Cerebellar nuclear complex (tissue), 1 donor: ENCODE results near the gene KCNK18.
"Not testable (repeated sequence)": the region's sequence is repeated elsewhere in the genome, so short reads cannot be mapped to it uniquely, and the experiment has no call there.

Experiments used
- DNase-seq, 2 experiments: peaks; one replicate each; lab custom pipeline; 2025; lab: John Stamatoyannopoulos, UW

KCNK18 gene

DNA sequence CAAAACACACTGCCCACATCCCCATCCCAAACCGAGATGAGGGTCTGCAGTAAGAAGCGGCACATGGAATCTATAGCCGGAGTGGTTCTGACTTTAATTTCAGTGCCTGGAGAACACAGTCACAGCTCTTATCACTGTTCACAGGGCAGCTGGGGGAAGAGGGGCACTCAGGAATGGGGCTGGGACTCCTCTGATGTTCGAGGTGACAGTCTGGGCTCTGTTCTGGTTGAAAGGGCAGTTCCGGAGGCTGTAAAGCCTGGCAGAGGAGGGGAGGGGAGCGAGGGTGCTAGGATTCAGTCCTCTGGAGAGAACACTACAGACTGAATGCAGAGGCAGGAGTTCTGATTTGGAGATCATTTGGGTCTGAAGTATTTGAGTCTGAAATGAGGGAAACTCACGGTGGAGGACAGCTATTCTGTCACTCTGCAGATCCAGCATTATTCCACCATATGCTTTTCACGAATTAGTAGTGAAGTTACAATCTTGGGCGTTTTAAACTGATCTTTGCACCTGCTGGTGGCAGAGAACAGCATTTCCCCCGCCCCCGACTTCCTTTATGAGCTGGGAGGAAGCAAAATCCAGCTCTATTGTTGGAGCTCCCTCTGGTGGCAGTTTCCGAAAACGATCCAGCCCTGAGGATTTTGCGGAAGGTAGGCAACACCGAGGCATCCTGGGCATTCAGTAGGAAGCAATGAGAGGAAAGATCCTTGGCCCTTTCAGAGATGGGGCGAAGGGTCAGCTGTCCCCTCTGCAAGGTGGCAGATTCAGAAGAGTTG lies 22.7 kb upstream of the KCNK18 start:
- peak in 1 of 2 experiments; percentile 65 for DNase-seq

DNA sequence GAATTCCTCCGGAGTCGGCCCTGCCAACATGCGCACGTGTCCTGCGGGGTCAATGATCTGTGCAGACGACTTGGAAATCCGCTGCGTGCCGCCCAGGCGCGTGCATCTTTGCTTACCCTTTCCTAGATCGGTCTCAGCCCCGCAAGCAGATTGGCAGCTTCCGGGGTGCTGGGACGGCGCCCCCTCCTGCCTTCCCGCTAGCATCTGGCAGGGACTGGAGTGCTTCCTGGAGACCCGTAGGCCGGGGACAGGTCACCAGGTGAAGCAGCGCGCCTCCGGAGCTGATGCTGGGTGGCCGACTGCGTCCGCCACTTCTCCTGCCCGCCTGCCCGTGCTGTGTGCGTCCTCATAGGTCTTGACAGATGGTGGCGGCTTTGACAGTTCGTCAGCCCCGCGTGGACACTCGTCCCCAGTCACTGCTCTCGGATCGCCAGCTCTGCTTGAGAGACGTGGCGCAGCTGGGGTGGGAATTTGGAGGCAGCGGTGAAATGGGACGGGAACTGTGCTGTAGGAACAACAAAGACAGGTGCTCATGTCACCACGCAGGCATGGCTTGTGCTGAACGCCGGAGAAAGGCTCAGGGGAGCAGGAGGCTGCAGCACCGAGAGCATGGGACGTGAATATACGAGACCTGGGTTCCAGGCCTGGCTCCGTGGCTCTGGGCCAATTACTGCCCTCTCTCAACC lies 21.9 kb upstream of the KCNK18 start:
- no peak for DNase-seq

DNA sequence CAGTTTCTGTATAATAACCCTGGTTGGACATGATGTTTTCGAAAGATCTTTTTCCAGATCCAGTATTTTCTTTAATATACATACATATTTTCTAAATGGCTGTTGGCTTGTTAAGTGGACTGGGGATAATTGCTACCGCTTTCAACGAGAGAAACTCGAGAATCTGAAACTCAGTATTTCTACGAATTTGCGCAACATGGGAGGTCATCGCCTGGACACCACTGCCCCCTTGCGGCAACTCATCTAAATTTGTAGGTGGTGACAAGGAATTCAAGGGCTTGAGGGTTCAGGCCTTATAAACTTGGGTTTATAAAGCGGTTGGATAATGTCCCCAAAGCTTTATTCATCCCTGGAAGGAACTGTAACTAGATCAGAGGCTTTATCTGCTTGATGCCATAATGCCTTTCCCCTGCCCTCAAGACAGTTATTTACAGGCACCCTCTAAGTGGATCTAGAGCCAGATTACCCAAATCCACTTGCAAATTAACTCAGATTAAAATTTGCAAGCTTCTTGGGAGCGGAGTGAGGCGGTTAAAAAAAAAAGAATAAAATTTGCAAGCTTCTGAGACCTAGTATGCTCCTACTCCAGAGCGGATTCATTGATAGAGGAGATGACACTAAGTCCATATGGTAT lies 21.3 kb upstream of the KCNK18 start:
- peak in 1 of 2 experiments; percentile 34 for DNase-seq

DNA sequence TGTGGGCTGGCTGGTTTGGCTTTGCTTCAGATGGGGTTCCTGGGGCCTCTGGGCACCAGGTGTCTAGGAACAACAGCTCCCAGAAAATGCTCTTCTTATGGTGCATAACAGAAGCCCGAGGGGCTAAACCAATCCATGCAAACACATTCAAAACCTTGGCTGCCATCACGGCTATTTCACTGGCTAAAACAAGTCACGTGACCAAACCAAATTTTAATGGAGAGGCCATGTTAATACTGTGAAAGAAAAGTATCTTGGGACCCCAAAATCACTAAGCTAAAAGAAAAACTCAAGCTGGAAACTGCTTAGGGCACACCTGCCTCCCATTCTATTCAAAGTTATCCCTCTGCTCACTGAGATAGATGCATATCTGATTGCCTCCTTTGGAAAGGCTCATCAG lies 19.1 kb upstream of the KCNK18 start:
- DNase-seq, result no peak

DNA sequence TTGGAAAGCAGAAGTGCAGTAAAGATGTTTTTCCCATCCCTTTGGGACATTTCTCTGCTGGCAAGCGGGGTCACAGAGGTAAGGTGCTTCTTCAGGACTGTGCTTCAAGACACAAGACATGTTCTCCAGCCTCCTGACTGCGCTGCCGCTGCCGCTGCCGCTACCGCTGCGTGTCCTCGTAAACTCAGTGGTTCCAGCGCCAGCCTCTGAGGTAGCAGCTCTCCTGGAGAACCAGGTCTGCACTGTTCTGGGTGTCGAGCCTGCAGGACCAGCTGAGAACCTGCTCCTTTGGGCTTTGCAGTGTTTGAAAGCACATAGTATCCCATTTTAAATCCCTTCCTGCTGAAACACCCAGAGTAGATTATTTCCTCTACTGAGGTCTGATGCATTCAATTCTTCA lies 13.0 kb upstream of the KCNK18 start:
- DNase-seq, result no peak

DNA sequence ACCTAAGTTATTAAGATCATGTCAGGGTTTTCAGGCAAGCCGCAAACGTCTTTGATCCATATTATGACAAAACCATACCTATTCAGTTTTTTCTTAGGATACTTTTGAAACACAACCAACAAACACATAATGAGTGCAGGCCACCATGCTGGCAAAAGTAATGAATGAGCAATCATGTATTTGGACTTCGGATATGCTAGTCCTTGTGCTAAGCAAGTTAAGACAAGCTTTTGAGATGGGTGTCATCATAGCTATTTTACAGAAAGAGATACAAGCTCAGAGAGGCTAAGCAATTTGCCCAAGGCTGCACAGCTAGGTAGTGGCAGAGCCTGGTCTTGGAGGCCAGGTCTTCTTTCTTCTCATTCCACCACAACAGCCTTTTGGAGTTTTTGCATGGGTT lies 12.5 kb upstream of the KCNK18 start:
- DNase-seq, result no peak

DNA sequence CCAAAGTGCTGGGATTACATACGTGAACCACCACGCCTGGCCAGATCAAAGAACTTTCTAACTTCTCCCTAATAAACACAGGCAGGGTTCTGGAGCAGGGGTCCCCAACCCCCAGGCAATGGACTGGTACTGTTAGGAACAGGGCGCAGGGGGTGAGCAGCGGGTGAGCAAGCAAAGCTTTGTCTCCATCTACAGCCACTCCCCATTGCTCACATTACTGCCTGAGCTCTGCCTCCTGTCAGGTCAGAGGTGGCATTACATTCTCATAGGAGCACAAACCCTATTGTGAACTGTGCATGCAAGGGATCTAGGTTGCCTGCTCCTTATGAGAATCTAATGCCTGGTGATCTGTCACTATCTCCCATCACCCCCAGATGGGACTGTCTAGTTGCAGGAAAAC lies 11.5 kb upstream of the KCNK18 start:
- not testable (repeated sequence) for DNase-seq

DNA sequence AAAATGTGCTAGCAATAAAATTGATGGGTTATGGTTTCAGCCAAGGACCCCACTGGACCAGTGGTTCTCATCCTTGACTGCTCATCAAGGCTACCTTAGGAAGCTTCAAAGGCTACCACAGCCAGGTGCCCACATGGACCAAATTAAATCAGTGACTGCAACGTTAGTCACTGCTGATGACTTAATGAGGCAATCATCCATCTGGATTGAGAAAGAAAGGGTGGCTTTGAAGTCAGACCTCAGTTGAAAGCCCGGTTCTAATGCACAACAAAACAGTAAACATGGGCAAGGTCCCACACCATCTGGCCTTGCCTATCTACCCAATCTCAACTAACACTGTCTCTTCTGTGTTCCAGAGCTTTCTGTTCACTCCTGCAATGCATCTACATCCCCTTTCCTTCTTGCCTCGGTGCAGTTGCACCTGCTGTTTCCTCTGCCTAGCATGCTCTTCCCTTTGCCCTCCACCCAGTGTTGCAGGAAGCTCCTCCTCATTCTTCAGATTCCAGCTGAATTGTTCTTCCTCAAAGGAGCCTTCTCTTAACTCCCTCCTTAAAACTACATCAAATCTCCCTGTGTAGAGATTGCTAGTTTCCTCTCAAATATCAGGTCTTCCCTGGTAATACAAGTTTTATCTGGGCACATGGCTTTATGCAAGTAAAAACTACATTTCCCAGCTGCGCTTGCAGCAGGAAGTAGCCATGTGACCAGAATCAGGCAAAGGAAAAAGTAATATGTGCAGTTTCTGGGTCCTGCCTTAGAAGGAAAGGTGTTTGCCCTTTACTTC lies 10.3 kb upstream of the KCNK18 start:
- no peak for DNase-seq

DNA sequence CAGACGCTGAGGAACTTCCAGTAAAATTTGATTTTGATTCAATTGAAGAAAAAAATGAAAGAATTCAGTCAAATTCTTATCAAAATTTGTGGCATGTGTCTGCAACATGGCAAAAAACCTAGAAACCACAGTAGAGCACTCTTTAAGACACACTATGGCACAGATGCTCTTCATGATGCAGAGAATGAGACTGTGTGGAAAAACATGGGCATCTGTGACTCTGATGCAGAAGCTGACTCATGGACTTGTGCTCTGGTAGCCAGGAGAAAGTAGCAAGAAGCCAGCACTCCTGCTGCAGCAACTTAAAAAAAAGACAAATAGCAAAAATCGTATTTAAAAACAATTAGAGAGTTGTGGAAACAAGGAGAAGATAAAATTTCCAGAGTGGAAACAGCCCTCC lies 8.9 kb upstream of the KCNK18 start:
- no peak for DNase-seq

DNA sequence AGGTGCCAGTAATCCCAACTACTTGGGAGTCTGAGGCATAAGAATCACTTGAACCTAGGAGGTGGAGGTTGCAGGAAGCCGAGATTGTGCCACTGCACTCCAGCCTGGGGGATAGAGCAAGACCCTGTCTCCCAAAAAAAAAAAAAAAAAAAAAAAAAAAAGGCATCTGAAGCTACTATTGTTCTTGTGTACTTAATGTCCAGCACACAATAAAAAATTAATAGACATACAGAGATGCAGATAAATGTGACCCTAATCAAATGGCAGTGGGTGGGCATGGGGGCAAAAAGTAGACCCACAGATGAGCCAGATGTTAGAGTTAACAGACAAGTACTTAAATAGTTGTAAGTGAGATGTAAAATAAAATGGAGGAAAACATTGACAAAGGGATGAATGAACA lies 7.7 kb upstream of the KCNK18 start:
- DNase-seq, result no peak

DNA sequence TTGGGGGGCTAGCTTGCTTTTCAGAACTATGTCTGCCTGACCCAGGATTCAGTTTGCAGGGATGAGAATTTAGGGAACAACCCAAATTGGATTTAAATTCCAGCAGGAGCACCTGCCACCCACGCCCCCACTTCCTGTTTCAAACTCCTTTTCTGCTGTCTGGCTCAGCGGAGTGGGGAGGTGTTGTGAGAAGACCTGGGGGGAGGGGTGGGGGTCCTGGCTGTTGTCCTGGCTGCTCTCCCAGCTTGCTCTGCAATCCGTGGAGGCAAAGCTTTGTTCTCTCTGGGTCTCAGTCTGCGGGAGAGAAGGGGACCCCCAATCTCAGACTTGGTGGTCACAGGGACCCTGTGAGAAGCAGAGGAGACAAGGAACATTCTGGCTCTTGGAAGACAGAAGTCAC lies 799 bp downstream of the KCNK18 start:
- no peak for DNase-seq

DNA sequence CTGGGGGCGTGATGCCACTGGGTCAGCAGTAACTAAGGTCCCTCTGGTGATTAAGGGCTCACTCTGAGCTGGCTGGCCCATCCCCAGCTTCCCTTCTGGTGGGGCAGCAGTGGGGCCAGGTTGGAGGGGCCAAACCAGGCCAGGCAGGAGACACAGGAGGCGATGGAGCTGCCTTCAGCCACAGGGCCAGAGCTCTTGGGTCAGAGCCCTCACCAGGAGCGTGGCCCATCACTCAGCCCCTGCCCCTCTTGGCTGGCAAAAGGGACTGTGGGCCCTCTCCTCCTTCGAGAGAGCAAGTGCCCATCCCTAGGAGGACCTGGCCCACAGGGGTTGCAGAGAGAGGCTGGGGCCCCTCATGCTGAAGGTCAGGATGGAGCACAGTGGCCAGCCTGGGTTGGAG lies 4.5 kb downstream of the KCNK18 start:
- DNase-seq, result no peak

DNA sequence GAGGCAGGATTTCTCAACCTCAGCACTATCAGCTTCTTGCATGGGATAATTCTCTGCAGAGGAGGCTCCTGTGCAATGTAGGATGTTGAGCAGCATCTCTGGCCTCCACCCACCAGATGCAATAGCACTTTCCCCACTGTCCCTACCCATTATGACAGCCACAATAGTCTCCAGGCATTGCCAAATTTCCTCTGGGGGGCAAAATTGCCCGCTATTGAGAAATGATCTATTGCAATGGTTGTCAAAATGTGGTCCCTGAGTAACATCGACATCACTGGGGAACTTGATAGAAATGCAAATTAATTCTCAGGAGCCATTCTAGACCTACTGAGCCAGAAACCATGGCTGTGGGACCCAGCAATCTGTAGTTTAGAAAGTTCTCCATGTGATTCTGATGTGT lies 7.0 kb downstream of the KCNK18 start:
- DNase-seq, result no peak

DNA sequence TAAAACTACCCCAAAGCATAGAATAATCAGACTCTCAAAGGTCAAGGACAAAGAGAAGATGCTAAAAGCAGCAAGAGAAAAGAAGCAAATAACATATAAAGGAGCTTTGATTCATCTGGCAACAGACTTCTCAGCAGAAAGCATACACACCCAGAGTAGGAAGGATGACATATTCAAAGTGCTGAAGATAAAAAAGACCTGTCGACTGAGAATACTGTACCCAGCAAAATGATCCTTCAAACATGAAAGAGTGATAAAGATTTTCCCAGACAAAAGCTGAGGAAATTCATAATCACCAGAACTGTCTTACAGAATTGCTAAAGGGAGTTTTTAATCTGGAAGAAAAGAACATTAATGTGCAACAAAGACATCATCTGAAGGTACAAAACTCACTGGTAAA lies 14.9 kb downstream of the KCNK18 start:
- no peak for DNase-seq

DNA sequence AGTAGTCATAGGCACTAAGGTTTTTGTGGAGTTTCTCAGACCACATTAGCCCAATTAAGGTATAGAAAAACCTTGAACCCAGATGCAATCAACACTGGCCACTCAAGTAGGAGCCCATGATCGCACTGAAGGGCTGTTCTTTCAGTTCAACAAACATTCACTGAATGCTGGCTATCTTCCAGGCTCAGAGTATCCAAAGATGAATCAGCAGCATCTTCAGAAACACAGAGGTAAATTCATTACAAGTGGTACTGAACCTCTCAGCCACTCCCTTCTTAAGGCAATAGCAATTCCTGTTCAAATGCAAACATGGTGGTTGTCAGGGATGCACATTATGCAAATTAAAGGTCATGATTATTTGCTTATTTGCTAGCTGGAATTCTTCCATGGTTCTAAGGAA lies 17.1 kb downstream of the KCNK18 start:
- no peak for DNase-seq

DNA sequence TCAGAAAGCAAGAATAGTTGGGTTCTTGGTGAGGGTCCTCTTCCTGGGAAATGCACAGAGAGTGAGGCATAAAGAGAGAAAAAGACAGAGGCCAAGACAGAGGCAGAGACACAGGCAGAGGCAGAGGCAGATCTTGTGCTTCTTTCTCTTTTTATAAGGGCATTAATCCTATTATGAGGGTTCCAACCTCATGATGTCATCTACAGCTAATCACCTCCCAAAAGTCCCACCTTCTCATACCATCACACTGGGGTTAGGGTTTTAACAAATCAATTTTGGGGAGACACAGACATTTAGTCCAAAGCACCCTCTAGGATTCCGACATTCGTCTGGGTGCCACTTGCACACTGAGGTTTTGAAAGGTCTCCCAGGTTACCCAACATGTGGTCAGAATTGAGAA lies 17.8 kb downstream of the KCNK18 start:
- no peak for DNase-seq

DNA sequence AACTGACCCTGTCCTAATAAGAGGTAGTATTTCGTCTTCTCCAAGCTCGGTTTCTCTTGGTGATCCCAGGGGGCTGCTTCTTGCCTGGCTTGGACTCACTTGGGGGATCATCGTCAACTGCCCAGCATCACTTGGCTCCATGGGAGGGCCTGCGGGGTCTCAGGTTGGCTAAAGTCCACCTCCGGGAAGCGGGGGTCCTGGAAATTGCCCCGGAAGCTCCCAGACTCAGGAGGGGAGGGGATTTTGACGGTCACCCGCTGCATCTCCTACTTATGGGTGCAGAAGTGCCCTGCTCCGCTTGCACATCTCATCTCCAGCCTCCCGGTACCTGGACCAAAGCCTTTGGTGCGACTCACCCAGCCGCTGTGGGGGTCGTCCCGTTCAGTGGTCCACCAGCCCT lies 18.7 kb downstream of the KCNK18 start:
- DNase-seq, result no peak

DNA sequence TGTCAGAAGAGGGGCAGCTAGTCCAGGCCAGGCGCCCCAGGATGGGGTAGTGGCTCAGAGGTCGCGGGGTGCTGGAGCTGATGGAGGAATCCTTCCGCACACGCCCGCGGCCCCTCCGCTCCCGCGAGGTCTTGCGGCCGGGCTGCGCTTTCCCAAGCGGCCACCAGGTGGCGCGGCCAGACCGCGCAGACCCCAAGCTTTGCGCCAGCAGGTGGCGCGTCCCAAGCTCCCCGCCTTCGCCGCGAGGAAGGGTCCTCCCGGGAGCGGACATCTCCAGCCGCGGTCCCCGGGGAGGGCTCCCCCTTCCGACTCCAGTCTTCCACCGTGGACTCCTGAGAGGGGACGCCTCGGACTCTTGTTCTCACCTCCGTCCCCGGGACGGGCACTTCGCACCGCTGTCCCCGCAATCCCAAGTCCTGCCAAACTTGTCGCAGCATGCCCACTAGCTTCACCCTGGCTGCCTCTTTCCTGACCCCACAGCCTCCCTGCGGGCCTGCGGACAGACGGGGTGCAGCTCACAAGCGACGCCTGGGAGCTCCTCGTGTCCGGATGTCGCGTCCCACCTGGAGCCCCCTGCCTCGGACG lies 19.4 kb downstream of the KCNK18 start:
- DNase-seq, result no peak

DNA sequence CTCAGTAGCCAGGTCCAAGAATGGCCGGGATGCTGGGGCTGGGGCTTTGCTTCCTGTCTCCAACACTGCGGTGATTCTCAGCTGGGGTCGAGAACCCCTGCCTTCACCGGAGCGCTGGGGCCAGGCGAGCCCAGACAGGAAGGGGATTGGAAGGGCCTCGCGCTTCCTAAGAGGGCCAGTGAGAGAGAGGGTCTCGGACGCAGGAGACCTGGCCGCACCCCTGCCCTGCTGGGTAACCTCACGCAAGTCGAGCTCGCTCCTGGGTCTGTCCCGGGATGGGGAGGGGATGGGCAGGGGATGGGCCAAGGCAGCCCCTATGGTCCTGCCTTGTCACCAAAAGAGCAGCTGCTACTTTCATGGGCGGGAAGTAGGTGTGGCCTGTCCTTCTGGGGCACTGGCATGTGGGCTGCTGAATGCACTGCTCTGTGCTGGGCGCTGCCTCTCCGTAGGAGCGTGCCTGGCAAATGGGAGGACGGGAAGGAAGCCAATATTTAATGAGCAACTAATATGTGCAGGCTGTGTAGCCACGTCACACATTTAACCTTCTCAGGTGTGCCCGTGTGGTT lies 20.0 kb downstream of the KCNK18 start:
- DNase-seq, result no peak

DNA sequence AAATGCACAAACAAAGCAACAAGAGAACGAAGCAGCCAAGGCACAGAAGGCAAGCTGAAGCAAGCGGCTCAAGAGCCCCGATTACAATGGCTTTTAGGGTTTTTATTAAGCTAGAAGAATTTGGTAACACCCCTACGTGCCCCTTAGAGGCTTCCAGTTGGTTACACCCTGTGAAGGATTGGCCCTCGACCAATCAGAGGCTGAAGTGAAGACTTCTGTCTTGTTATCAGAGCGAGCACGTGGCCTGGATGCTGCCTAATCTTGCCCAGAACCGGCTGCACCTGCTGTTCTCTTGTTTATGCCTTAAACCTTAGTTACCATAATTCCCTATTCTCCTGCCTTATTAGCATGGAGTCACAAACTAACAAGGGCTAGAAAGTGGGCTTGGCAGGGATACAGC lies 21.4 kb downstream of the KCNK18 start:
- no peak for DNase-seq

DNA sequence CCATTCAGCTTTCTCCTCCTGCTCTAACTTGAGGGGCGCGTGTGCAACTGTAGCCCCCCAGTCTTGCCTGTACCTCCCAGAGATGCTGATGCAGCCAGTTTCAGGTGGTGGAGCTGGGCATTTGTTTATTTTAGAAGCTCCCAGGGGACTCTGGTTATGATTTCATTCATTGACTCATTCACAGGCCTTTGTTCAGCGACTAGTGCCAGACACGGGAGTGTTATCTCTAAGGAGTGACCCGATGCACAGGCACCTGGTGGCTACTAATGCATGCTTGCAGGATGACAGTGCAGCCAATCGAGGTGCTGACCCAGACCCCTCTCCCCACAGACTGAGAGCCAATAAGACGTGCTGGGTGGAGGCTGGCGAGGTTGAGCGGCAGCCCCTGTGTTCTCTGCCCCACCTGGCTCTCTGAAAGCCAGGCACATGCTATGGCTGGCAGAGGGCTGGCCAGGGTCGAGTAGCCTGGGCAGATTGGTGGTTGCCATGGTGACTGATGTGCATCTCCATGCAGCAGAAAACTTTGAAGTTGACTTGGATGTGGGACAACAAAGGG lies 23.9 kb downstream of the KCNK18 start:
- DNase-seq, result no peak
